HEK293 (cell line): ENCODE measurements around the gene CPEB4.

Experiments used
- HOXA7 ChIP-seq: sonication (generic); formaldehyde crosslinking; IDR thresholded peaks from 2 replicates; pipeline ENCODE4 v1.8.1; 2022; ENCODE audit warnings: missing genetic modification reagents, borderline replicate concordance
- PRDM1 ChIP-seq: fragments of 450-650 bp; formaldehyde crosslinking; IDR thresholded peaks from 2 replicates; pipeline ENCODE4; 2016; ENCODE audit warnings: missing biosample characterization, missing genetic modification characterization
- ZNF416 ChIP-seq: fragments of 450-650 bp; formaldehyde crosslinking; IDR thresholded peaks from 2 replicates; pipeline ENCODE4 v1.5.1; 2016; ENCODE audit warnings: missing biosample characterization, missing genetic modification characterization
- ZNF670 ChIP-seq: fragments of 450-650 bp; formaldehyde crosslinking; IDR thresholded peaks from 2 replicates; pipeline ENCODE4 v1.5.1; 2016; ENCODE audit warnings: missing biosample characterization, missing genetic modification characterization, low read depth
- ZSCAN30 ChIP-seq: fragments of 450-650 bp; IDR thresholded peaks from 2 replicates; pipeline ENCODE4 v1.5.1; 2018; ENCODE audit warnings: missing biosample characterization, mild to moderate bottlenecking, missing genetic modification characterization, moderate library complexity
- TF ChIP-seq, protein P1 (sequence below): fragments of 450-650 bp; formaldehyde crosslinking; IDR thresholded peaks from 2 replicates; pipeline ENCODE4 v1.5.1; 2016; ENCODE audit warnings: missing biosample characterization, missing genetic modification characterization
- TF ChIP-seq, protein P2 (sequence below): fragments of 450-650 bp; IDR thresholded peaks from 2 replicates; pipeline ENCODE4 v1.5.1; 2018; ENCODE audit warnings: missing biosample characterization, mild to moderate bottlenecking, missing genetic modification characterization

DNA sequence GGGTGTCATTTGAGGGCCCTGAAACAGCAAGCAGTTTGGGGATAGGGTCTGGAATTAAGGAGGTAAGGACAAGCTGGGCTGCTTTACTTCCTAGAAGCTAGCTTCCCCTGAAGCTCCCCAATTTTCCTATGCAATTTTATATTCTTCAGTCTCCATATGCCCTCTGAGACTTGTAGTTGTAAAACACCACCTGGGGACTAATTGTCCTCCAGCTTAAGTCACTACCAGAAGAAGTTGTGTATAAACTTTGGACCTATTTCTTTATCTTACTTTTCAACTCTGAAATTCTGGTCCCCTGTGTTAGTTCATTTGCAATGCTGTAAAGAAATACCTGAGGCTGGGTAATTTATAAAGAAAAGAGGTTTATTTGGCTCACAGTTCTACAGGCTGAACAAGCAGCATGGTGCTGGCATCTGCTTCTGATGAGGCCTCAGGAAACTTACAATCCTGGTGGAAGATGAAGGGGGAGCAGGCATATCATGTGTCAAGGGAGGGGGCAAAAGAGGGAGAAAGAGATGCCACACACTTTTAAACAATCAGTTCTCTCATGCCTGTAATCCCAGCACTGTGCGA lies 41.1 kb upstream of the CPEB4 start:
- TF ChIP-seq, protein P1, sequence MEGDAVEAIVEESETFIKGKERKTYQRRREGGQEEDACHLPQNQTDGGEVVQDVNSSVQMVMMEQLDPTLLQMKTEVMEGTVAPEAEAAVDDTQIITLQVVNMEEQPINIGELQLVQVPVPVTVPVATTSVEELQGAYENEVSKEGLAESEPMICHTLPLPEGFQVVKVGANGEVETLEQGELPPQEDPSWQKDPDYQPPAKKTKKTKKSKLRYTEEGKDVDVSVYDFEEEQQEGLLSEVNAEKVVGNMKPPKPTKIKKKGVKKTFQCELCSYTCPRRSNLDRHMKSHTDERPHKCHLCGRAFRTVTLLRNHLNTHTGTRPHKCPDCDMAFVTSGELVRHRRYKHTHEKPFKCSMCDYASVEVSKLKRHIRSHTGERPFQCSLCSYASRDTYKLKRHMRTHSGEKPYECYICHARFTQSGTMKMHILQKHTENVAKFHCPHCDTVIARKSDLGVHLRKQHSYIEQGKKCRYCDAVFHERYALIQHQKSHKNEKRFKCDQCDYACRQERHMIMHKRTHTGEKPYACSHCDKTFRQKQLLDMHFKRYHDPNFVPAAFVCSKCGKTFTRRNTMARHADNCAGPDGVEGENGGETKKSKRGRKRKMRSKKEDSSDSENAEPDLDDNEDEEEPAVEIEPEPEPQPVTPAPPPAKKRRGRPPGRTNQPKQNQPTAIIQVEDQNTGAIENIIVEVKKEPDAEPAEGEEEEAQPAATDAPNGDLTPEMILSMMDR (tag by site-specific recombination): no peak
- no peak for TF ChIP-seq ZNF416
- no peak for TF ChIP-seq ZSCAN30 (tag by site-specific recombination)
- TF ChIP-seq HOXA7 (CRISPR knock-in tag): no peak
- TF ChIP-seq ZNF670 (tag by site-specific recombination): no peak
- TF ChIP-seq, protein P2, sequence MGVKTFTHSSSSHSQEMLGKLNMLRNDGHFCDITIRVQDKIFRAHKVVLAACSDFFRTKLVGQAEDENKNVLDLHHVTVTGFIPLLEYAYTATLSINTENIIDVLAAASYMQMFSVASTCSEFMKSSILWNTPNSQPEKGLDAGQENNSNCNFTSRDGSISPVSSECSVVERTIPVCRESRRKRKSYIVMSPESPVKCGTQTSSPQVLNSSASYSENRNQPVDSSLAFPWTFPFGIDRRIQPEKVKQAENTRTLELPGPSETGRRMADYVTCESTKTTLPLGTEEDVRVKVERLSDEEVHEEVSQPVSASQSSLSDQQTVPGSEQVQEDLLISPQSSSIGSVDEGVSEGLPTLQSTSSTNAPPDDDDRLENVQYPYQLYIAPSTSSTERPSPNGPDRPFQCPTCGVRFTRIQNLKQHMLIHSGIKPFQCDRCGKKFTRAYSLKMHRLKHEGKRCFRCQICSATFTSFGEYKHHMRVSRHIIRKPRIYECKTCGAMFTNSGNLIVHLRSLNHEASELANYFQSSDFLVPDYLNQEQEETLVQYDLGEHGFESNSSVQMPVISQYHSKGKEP: no peak
- no peak for TF ChIP-seq PRDM1 (tag by site-specific recombination)
